SK-N-SH treated with all-trans-retinoic acid at 6 μM for 48 hours (cell line): ENCODE measurements around the gene ESR2.
"Not testable (repeated sequence)": the region's sequence is repeated elsewhere in the genome, so short reads cannot be mapped to it uniquely, and the experiment has no call there.

Experiments
- ATAC-seq: fragments of 200-7000 bp; cut with Tn5 transposase; 3 replicates; pipeline ENCODE4 v1.9.1; 2020; ENCODE audit warnings: mild to moderate bottlenecking, moderate library complexity
- ARNTL ChIP-seq: fragments of 450-650 bp; formaldehyde crosslinking; IDR thresholded peaks from 2 replicates; pipeline ENCODE4 v1.5.0; 2020; ENCODE audit warnings: low read depth, mild to moderate bottlenecking, moderate library complexity, borderline replicate concordance
- BACH2 ChIP-seq: fragments of 250-450 bp; sonication (Bioruptor Pico); IDR thresholded peaks from 2 replicates; pipeline ENCODE4 v1.9.0; 2021; ENCODE audit warnings: mild to moderate bottlenecking, borderline replicate concordance
- CSDC2 ChIP-seq: fragments of 250-450 bp; sonication (Bioruptor Pico); IDR thresholded peaks from 2 replicates; pipeline ENCODE4 v1.5.0; 2020; ENCODE audit warnings: mild to moderate bottlenecking, moderate library complexity
- ESRRG ChIP-seq: fragments of 250-450 bp; sonication (Bioruptor Pico); IDR thresholded peaks from 2 replicates; pipeline ENCODE4 v1.6.1; 2021; ENCODE audit warnings: mild to moderate bottlenecking
- GLIS3 ChIP-seq: fragments of 250-450 bp; sonication (Bioruptor Pico); IDR thresholded peaks from 2 replicates; pipeline ENCODE4 v1.5.0; 2020; ENCODE audit warnings: mild to moderate bottlenecking, moderate library complexity
- OSR1 ChIP-seq: fragments of 250-450 bp; sonication (Bioruptor Pico); IDR thresholded peaks from 2 replicates; pipeline ENCODE4 v1.8.0; 2022; ENCODE audit warnings: moderate library complexity, mild to moderate bottlenecking, inconsistent platforms
- PATZ1 ChIP-seq: fragments of 250-450 bp; sonication (Bioruptor Pico); IDR thresholded peaks from 2 replicates; pipeline ENCODE4 v1.8.0; 2020; ENCODE audit warnings: mild to moderate bottlenecking, moderate library complexity, borderline replicate concordance
- PPARA ChIP-seq: fragments of 250-450 bp; sonication (Bioruptor Pico); IDR thresholded peaks from 2 replicates; pipeline ENCODE4 v1.5.0; 2020; ENCODE audit warnings: mild to moderate bottlenecking, borderline replicate concordance
- SNAI2 ChIP-seq: fragments of 250-450 bp; sonication (Bioruptor Pico); IDR thresholded peaks from 2 replicates; pipeline ENCODE4 v1.5.0; 2020; ENCODE audit warnings: mild to moderate bottlenecking, moderate library complexity
- TCF4 ChIP-seq: fragments of 250-450 bp; sonication (Bioruptor Pico); IDR thresholded peaks from 2 replicates; pipeline ENCODE4 v1.8.0; 2021; ENCODE audit warnings: mild to moderate bottlenecking, moderate library complexity, borderline replicate concordance
- TOX ChIP-seq: fragments of 250-450 bp; sonication (Bioruptor Pico); IDR thresholded peaks from 2 replicates; pipeline ENCODE4 v1.8.0; 2021; ENCODE audit warnings: mild to moderate bottlenecking, moderate library complexity, borderline replicate concordance
- ZC3H10 ChIP-seq: fragments of 250-450 bp; sonication (Bioruptor Pico); IDR thresholded peaks from 2 replicates; pipeline ENCODE4 v1.5.1; 2021; ENCODE audit warnings: mild to moderate bottlenecking, moderate library complexity
- ZNF565 ChIP-seq: fragments of 450-650 bp; formaldehyde crosslinking; conservative IDR thresholded peaks from 2 replicates; pipeline ENCODE4 v1.5.0; 2020; ENCODE audit warnings: low read depth, mild to moderate bottlenecking, moderate library complexity
- ZNF70 ChIP-seq: fragments of 450-650 bp; formaldehyde crosslinking; IDR thresholded peaks from 2 replicates; pipeline ENCODE4 v1.5.0; 2020; ENCODE audit warnings: mild to moderate bottlenecking, moderate library complexity
- TF ChIP-seq, protein P1 (sequence below): fragments of 250-450 bp; sonication (Bioruptor Pico); IDR thresholded peaks from 2 replicates; pipeline ENCODE4 v1.5.0; 2020; ENCODE audit warnings: mild to moderate bottlenecking, moderate library complexity
- TF ChIP-seq, protein P2 (sequence below): fragments of 250-450 bp; sonication (Bioruptor Pico); IDR thresholded peaks from 2 replicates; pipeline ENCODE4 v1.8.0; 2021; ENCODE audit warnings: low read depth, mild to moderate bottlenecking, moderate library complexity, borderline replicate concordance
- TF ChIP-seq, protein P3 (sequence below): fragments of 250-450 bp; sonication (Bioruptor Pico); IDR thresholded peaks from 2 replicates; pipeline ENCODE4 v1.5.1; 2021; ENCODE audit warnings: mild to moderate bottlenecking, moderate library complexity
- TF ChIP-seq, protein P4 (sequence below): fragments of 250-450 bp; sonication (Bioruptor Pico); IDR thresholded peaks from 2 replicates; pipeline ENCODE4 v1.5.1; 2020; ENCODE audit warnings: low read depth, mild to moderate bottlenecking, moderate library complexity

The ESR2 gene

GRCh38 chr14:64212666-64213065 is 81.5 kb downstream of the ESR2 start:
- ATAC-seq: no peak
- no peak for TF ChIP-seq TCF4
- no peak for TF ChIP-seq SNAI2 (CRISPR knock-in tag)
- TF ChIP-seq ZNF565: no peak
- TF ChIP-seq, protein P1, sequence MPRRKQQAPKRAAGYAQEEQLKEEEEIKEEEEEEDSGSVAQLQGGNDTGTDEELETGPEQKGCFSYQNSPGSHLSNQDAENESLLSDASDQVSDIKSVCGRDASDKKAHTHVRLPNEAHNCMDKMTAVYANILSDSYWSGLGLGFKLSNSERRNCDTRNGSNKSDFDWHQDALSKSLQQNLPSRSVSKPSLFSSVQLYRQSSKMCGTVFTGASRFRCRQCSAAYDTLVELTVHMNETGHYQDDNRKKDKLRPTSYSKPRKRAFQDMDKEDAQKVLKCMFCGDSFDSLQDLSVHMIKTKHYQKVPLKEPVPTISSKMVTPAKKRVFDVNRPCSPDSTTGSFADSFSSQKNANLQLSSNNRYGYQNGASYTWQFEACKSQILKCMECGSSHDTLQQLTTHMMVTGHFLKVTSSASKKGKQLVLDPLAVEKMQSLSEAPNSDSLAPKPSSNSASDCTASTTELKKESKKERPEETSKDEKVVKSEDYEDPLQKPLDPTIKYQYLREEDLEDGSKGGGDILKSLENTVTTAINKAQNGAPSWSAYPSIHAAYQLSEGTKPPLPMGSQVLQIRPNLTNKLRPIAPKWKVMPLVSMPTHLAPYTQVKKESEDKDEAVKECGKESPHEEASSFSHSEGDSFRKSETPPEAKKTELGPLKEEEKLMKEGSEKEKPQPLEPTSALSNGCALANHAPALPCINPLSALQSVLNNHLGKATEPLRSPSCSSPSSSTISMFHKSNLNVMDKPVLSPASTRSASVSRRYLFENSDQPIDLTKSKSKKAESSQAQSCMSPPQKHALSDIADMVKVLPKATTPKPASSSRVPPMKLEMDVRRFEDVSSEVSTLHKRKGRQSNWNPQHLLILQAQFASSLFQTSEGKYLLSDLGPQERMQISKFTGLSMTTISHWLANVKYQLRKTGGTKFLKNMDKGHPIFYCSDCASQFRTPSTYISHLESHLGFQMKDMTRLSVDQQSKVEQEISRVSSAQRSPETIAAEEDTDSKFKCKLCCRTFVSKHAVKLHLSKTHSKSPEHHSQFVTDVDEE (CRISPR knock-in tag): no peak
- no peak for TF ChIP-seq ARNTL (CRISPR knock-in tag)
- TF ChIP-seq TOX (CRISPR knock-in tag): no peak
- TF ChIP-seq BACH2: no peak
- TF ChIP-seq ESRRG (CRISPR knock-in tag): no peak
- TF ChIP-seq ZC3H10 (CRISPR knock-in tag): no peak

- ATAC-seq: not testable (repeated sequence)
Measured at GRCh38 chr14:64210912-64211311, 83.3 kb downstream of the ESR2 start.

DNA sequence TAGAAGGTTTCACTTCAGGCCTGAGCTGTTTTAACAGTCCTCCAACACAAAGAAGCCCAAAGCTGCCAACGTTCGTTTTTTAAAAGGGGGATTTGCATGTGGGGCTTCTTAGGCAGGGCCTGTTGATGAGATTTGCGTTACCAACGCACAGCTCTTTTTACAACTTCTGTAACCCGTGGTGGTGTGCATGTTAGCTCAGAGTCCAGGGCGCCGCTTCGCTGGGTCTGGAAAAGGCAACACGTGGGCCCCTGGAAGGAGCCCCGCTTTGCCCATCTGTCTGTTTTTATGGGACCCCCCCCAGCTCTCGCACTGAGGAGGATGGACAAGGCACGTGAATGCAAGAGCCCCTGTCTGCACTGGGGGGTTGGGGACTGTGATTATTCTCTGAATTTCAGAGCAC is 84.0 kb downstream of the ESR2 start:
- TF ChIP-seq GLIS3 (no peak), PATZ1 (CRISPR knock-in tag) (no peak), ZNF70 (CRISPR knock-in tag) (no peak), TOX (CRISPR knock-in tag) (no peak), ARNTL (CRISPR knock-in tag) (no peak), OSR1 (CRISPR knock-in tag) (no peak), PPARA (CRISPR knock-in tag) (no peak), SNAI2 (CRISPR knock-in tag) (no peak)
- TF ChIP-seq, protein P2, sequence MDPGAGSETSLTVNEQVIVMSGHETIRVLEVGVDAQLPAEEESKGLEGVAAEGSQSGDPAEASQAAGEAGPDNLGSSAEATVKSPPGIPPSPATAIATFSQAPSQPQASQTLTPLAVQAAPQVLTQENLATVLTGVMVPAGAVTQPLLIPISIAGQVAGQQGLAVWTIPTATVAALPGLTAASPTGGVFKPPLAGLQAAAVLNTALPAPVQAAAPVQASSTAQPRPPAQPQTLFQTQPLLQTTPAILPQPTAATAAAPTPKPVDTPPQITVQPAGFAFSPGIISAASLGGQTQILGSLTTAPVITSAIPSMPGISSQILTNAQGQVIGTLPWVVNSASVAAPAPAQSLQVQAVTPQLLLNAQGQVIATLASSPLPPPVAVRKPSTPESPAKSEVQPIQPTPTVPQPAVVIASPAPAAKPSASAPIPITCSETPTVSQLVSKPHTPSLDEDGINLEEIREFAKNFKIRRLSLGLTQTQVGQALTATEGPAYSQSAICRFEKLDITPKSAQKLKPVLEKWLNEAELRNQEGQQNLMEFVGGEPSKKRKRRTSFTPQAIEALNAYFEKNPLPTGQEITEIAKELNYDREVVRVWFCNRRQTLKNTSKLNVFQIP: no peak
- TF ChIP-seq, protein P3, sequence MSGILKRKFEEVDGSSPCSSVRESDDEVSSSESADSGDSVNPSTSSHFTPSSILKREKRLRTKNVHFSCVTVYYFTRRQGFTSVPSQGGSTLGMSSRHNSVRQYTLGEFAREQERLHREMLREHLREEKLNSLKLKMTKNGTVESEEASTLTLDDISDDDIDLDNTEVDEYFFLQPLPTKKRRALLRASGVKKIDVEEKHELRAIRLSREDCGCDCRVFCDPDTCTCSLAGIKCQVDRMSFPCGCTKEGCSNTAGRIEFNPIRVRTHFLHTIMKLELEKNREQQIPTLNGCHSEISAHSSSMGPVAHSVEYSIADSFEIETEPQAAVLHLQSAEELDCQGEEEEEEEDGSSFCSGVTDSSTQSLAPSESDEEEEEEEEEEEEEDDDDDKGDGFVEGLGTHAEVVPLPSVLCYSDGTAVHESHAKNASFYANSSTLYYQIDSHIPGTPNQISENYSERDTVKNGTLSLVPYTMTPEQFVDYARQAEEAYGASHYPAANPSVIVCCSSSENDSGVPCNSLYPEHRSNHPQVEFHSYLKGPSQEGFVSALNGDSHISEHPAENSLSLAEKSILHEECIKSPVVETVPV (CRISPR knock-in tag): no peak
- TF ChIP-seq, protein P4, sequence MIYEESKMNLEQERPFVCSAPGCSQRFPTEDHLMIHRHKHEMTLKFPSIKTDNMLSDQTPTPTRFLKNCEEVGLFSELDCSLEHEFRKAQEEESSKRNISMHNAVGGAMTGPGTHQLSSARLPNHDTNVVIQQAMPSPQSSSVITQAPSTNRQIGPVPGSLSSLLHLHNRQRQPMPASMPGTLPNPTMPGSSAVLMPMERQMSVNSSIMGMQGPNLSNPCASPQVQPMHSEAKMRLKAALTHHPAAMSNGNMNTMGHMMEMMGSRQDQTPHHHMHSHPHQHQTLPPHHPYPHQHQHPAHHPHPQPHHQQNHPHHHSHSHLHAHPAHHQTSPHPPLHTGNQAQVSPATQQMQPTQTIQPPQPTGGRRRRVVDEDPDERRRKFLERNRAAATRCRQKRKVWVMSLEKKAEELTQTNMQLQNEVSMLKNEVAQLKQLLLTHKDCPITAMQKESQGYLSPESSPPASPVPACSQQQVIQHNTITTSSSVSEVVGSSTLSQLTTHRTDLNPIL (CRISPR knock-in tag): no peak
- TF ChIP-seq, all 23 proteins: peak for 0

GRCh38 chr14:64209444-64210131 is 84.6 kb downstream of the ESR2 start:
- no peak for ATAC-seq
- TF ChIP-seq BACH2 (no peak), TCF4 (no peak), GLIS3 (no peak), ARNTL (CRISPR knock-in tag) (no peak), PATZ1 (CRISPR knock-in tag) (no peak), CSDC2 (CRISPR knock-in tag) (no peak), SNAI2 (CRISPR knock-in tag) (no peak), ZNF565 (no peak)
- TF ChIP-seq, protein P4 (CRISPR knock-in tag): no peak
- TF ChIP-seq, protein P1 (CRISPR knock-in tag): no peak

More for the DNA sequence above, 84.0 kb downstream of the ESR2 start:
- no peak for ATAC-seq
